ENCODE data around the gene JUN. TPM values are rescaled to one million over a fixed set of nuclear protein-coding genes. Genes with fewer than 3 reads are reported as not detected.

The JUN gene
- total RNA-seq, 1 experiment from 2014 or later, result 63.7 TPM

DNA sequence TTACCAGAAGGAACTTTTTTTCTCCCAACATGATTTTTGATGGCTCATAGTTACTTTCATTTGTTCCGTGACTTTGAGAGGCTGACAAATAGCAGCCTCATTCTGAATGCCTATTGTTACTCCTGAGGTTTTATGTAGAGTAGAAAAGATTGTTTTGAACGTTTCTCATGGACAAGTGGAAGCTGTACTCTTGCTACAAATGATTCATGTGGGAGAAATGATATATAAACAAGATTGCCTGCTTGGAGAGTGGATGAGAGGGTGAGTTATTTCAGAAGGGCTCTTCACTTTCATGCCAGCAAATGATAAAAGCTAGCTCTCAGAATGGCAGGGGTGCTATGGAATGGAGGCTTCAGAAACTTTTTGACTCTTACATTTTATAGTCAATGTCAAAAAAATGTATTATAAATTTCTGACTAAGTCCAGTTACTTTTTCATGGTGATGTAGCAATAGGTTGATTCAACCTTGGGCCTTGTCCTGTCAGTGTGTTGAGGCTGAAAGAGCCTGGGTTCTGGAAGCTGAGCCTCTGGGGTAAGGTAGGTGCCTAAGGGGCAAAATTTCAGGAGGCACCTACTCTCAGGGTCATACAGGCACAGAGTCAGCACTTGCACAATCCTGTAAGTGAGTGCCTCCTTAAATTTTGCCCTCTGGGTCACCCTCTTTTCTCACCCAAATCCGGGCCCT, 19.4 kb downstream of the JUN start:
- DNase-seq (ENCODE audit: low read depth), result peak; percentile 87

DNA sequence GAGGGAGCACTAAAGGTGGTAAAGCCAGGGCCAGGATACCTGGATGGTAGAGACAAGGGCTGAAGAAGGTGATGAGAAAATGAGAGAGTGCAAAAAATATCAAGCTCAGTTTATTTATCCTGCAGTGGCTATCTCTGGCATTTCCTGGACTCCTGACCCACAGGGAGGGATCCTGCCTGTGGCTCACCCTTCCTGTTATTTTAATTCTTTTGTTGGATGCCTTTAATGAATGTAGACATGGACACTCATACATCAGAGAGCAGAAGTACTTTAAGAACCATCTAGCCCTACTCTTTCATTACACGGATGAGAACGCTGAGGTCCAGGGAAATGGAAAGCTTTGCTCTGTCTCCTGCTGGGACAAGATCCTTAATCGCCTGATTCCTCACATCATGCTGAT, 20.6 kb downstream of the JUN start:
- peak; percentile 76 for DNase-seq (ENCODE audit: low read depth)

DNA sequence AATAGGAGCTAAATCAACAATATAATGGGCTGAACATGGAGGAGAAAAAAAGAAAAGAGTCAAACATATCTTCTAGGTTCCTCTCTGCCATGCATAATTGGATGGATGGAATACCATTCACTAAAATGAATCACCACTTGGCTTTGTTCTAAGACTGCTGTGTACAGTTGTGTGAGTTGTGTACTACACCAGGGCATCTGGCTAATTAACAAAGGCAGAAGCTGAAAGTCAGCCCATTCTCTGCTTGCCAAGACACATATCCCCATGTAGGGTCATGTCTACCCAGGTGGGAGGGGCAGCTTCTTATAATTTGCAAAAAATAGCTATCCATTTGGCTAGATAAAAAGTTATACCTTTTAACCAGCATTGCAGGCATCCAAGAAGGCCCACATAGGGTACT, 21.0 kb downstream of the JUN start:
- DNase-seq (ENCODE audit: low read depth), result peak; percentile 49

DNA sequence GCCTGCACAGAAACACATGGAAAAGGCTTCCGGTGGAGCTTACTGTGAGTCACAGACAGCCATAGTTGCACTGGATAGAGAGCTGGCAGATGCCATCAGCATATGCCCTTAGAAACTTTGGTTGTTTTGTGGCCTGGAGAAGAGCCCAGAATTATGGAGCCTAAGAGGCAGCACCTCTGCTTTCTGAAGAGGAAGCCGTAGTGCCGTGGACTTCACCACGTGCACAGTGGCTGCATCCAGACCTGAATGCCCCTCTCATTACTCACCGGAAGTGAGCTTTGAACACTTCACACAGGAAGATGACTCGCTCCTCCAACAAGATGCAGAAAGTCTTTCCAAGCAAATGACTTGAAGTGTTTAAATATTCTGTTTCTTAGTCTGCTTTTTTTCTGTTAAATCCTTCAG, 28.4 kb downstream of the JUN start:
- peak; percentile 100 for DNase-seq (ENCODE audit: low read depth)

DNA sequence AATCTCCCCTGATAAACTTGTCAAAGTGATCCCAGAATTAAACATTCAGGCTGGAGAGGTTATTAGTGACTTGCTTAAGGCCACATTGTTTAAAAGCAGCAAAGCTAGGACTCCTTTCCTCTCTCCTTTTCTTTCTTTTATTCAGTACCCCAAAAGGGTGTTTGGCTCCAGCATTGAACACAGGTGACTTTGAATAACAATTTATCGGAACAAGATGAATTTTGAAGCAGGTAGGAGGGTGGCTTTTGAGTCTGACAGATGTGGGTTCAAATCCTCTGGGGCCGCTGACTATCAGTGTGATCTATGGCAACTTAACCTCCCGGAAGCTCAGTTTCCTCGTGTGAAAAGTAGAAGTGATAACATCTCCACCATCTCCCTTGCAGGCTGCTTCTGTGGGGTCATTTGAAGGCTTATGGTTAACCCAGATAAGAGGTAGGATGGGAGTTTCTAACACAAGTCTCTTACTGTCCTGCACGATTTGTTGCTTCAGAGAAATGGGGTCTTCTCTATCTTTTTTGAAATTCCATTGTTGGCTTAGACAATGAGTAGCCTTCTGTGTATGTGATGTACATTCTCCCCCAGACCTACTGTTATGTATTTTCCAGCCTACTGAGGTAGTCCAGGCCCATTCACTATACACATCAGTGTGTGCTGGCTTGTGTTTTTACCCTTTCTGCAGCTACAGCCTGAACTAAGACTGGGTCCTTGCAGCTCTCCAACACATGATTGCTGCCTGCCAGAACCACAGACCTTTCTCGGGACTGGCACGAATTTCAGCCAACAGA, 29.0 kb downstream of the JUN start:
- DNase-seq (ENCODE audit: low read depth), result no peak

DNA sequence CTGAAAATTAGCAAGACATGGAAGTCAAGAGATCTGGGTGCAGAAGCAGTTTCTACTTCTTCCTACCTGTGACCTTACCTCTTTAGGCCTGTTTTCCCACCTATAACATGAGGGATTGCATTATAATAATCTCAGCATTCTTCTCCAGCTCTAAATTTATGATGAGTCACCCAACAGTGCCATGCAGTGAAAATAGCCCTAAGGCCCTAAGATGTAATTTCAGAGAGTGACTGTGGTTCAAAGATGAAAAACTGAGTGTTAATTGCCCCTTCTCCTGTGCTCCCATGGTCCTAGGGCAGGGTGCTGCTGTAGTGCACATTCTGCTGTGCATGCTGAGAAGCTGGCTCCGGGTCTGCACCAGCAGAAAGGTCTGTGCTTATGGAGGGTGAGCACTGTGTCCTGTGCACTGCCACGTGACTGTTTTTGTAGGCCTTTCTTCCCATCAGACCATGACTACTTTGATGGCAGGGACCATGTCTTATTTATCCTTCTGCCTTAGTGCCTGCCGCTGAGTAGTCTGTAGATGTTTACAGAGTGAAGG, 29.7 kb downstream of the JUN start:
- DNase-seq (ENCODE audit: low read depth), result no peak

DNA sequence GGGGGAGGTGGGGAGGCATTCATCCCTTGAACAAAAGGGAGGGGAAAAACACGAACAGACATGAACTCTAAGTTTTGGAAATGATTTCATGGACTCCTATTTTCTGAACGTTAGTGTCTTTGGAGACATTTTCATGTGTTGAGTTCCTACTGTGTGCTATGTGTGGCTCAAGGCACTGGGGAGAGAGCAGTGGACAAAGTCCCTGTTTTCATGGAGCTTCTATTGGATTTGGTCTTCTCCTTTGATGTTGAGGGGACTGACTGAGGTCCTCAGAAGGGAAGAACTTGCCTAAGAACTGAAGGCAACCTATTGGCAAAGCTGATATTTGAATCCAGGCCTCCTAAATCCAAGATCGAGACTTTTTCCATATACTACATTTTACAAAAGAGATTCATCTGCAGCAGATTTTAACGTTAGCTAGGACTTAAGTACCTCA, 30.4 kb downstream of the JUN start:
- DNase-seq (ENCODE audit: low read depth), result no peak

DNA sequence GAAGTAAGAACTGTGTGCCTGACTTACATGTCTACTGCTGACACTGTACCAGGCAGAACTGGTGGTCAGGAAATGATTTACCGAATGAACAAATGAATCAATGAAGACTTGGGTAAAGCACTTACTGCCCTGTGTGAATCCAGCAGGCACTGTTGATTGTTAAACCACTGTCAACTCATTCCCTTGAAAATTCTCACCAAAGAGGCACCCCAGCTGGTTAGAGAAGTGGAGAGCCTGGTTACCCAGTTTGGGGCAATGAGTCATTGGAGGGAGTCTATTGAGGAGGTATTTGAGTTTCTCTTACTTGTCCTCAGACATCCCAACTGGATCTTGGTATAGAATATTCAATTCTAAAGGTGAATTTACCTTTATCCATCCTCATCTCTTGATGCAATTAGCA, 34.2 kb downstream of the JUN start:
- DNase-seq (ENCODE audit: low read depth), result no peak

DNA sequence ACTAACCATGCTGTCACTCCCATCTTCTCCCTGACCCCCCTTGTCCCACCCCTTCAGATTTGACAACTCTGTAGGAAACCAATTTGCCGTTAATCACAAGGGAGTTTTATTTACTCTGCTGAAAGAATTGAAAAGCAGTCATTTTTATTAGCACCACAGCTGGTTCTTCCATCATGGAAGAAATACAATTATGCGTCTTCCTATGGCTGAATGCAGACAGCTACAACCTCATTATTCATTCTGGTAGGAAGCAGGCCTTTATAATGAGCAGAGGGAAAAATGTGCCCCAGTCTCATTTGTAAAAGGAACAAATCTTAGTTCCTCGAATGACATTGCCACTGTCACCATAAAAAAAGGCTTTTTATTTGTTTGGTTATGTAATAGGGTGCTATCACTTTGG, 35.2 kb downstream of the JUN start:
- DNase-seq (ENCODE audit: low read depth), result no peak

DNA sequence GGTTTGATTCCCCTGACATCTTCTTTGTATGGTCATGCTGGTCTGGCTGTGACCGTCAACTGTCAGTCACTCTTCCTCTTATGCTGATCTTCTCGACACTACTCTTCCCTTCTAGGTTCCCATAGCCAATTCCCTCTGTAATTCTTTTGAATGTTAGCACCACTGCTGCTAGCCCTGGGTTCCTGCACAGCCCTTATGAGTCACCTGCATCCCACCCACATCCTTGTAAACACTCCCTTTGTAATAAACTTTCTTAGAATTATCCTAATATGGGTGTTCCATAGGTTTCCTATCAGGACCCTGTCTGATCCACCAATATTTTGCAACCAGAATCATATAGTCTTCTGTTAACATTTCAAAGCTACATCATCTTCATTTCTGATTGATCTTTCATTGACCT, 37.1 kb downstream of the JUN start:
- no peak for DNase-seq (ENCODE audit: low read depth)

DNA sequence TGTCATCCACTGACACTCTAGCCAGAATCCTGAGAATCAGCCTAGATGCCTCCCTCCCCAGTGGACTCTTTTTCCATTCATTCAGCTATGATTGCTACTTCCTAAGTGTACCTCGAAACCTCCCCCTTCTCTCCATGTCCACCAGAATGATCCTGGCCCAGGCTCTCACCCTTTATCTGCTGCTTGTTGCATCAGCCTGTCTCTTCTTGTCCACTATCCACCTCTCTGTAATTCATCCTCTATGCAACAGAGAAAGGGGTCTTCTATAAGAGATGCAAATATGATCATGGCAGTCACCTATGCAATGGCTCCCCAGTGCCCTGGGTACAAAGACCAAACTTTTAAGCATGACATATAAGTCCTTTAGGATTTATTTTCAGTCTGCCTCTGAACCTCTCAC, 37.7 kb downstream of the JUN start:
- DNase-seq (ENCODE audit: low read depth), result no peak

DNA sequence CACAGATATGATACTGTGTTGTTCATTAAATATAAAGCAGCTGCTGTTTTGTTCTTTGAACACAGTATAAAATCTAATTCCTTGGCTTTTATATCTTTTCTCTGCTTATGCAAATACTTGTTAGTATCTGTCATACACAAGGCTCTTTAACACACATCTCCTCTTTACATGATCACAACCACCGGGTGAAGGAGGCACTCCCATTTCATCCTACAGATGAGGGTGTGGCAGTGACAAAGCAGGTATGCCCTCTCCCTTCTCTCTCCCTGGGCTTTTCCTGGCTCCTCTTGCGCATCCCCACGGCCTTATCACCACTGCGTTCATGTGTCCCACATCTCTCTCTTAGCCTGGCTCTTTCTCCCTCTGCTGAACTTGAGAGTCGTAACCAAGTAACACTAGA, 38.2 kb downstream of the JUN start:
- DNase-seq (ENCODE audit: low read depth), result no peak

DNA sequence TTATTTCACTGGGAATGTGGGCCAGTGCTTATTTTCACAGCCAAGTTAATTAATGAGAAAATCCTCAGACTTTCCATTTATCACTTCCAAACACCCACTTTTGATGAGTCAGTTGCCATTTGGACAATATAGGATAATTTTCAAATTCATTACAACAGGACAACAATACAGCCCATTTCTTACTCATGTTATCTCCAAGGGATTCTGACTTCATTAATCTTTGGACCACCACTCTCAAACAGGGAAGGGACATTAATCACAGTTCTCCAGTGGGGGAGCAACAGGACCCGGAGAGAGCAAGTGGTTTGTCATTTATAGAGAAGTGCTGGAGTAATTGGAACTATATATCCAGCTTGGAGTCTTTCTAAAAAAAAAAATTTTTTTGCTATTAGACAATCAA, 38.7 kb downstream of the JUN start:
- no peak for DNase-seq (ENCODE audit: low read depth)

DNA sequence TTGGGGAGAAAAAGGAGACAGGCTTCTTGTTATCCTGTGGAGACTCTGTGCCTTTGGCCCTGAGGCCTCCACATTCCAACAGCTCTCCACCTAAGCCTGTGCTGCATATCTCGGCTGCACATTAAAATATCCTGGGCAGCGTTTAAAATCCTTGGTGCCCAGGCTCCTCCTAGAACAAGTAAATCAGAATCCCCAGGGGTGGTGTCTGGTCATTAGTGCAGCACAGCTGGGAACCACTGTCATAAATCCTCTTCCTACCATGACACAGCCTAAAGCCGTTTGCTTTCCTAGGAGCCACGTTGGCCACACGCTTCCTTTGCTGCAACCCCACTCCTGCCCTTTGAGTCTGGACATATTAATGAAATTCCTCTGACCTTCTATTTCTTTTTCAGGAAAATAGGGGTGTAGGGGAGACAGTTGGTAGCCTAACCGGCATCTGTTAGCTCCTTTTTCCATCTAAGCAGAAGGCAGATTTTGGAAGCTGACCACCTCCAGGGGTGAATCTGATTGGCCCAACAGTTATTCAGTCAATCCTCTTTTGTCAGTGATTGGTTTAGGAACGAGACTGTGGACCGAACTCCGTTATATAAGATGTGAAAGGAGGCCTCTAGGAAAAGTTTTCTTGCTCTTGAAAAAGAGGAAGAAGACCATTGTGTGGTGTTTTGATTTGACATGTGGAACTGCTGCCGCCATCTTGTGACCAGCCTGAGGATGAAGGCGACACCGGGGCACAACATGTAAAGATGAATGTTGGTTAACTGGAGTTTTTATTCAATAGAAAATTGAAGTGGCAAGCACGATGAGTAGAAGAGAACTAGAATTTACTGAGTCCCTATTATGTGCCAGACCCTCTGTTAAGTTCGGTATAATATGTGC, 41.9 kb downstream of the JUN start:
- DNase-seq (ENCODE audit: low read depth), result no peak

DNA sequence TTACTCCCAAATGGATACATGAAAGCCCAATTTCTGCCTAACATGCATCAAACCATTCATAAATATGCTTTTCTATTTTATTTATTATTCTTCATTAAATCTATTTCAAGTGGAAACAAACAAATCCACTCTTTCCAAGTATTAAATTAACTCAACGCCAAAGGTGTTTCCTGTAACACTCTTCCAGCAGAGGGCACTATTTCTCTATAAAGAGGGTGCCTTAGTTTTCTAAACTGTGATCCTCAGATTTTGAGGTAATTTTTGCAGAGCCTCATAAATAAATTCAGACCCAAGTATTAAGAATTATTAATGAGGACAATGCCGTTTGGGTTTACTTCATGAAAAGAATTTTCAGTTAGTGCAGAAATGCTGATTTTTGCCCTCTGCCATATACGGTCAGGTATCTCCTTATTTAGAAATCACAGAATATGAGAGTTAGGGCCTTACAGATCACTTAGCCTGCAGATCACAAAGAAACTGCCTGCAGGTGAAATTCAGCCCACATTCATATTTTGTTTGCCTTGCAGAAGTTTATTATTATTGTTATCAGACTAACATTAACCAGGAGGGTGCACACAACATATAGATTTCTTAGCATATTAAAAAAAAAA, 43.9 kb downstream of the JUN start:
- DNase-seq (ENCODE audit: low read depth), result peak; percentile 66

DNA sequence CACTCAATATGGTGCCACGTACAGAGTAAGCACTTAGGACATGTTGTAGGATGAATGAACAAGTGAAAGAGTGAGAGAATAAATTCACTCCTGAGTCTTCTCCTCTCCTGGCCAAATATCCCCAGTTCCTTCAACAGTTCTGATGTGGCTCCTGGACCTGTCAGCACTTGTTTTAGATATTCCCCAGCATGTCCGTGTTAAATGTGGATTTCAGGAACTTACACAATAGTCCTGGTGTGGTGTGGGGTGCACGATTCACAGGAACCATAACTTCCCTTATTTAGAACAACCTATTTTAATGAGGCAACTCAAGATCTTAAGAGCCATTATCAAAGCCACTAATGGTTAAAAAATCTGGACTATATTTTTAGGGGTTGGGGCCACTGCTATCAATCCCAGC, 45.0 kb downstream of the JUN start:
- no peak for DNase-seq (ENCODE audit: low read depth)

DNA sequence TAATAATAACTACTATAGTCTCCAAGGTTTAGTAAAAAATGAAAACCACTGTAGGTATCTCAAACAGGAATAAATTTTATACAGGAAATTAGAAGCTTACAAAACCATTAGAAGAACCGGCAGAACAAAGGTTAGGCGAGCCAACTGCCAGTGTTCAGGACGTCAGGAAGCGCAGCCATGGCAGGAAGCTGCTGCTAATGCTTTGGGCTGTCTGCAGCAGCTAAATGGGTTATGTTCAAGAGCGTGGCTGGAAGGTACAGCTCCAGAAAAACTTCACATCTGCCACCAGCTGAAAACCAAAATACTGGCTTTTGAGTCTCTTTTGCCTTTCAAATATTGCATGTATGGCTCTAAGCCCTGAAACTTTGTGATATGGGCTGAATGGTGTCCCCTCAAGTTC, 48.3 kb downstream of the JUN start:
- DNase-seq (ENCODE audit: low read depth), result no peak

DNA sequence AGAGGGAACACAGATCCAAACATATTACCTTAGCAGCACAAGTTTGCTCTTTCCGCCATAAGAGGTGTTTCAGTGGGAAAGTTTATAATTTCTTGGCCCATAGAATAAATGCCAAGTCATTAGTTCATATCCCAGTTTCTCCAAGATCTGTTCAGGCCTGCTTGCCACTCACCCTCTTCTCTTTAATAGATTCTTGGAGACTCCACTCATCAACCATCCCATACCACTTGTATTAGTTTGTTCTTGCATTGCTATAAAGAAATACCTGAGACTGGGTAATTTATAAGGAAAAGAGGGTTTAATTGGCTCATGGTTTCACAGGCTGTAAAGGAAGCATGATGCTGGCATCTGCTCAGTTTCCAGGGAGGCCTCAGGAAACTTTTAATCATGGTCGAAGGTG, 49.2 kb downstream of the JUN start:
- DNase-seq (ENCODE audit: low read depth), result no peak

DNA sequence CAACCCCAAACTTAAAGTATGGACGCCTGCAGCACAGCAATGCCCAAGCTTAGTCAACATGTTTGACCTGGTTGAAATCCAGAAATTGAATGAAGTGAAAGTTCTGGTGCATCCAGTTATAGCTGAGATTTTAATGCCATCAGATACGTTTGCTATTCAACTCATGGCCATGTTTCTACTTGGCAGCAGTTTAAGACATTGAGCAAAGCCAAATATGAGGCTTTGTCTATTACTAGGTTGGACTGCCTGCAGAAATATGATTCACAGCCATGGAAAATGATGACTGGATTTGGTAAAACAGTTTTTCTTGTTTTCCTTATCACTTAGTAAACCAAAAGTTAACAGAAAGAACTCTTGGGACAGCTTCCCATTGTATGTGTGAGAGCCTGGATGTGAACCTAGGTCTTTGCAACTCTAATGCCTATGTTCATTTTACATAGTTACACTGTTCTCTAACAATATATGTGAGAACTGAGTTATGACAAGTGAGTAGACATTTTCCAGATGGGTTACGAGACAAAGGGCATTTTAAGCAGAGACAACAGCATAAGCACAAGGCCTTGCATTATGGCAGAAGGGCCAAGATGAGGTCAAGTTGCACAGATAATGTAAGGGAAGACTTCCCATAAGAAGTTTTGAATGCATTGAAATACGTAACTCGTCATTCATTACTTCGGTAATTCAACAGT, 51.6 kb downstream of the JUN start:
- no peak for DNase-seq (ENCODE audit: low read depth)
